HepG2 (cell line): ENCODE data around the gene GFOD1. TPM values are rescaled to one million over a fixed set of nuclear protein-coding genes. Genes with fewer than 3 reads are reported as not detected.

ENCODE experiments used
- ATAC-seq: fragments of 200-7000 bp; cut with Tn5 transposase; 3 replicates; pipeline ENCODE4 v1.9.1; 2020; ENCODE audit warnings: mild to moderate bottlenecking, moderate library complexity
- BruUV-seq: library from RNA; stranded (reverse); fragments of 400-500 nt; replicated peaks from 2 replicates; lab custom pipeline; 2021; lab: Mats Ljungman, UMichigan
- CTCF ChIA-PET: fragments of 300-600 bp; formaldehyde crosslinking; extraction: SDS; loops from one replicate; lab custom pipeline; 2021; ENCODE audit warnings: low total read pairs, inconsistent platforms, low intra/inter-chr PET ratio; lab: Yijun Ruan, JAX
- POLR2A ChIA-PET: fragments of 350-600 bp; sonication (Branson Sonifier 250); formaldehyde crosslinking; loops from one replicate; lab custom pipeline; 2020; ENCODE audit warnings: antibody characterized with exemption, inconsistent platforms; lab: Yijun Ruan, JAX
- DNase-seq: peaks from one replicate; pipeline ENCODE4 v3.0.0-alpha.2; 2015; ENCODE audit warnings: low spot score
- FAIRE-seq: peaks from 3 replicates; lab custom pipeline; 2011; peaks lifted over from hg19 to GRCh38; lab: Jason Lieb, UNC
- H2AFZ ChIP-seq: one replicate; pipeline ENCODE4 v1.6.1; 2011; ENCODE audit warnings: low read length, inconsistent platforms
- H3K27ac ChIP-seq: fragments of 300-600 bp; 3 replicates; pipeline ENCODE4 v1.8.0; 2011; ENCODE audit warnings: mixed run types, mild to moderate bottlenecking, mixed read lengths, low read length, inconsistent platforms; ENCODE audit not compliant: insufficient read depth; ENCODE audit errors: extremely low read length
- H3K27me3 ChIP-seq, 2 experiments: fragments of 200-600 bp in 1 of 2; 2 replicates in 1 of 2; 3 replicates in 1 of 2; pipeline versions ENCODE4 v1.6.0 to v1.8.0; 2011; ENCODE audit warnings: low read length in 2 of 2, mild to moderate bottlenecking in 2 of 2, moderate library complexity in 2 of 2, inconsistent platforms in 1 of 2; ENCODE audit not compliant: insufficient read depth in 2 of 2, control insufficient read depth in 1 of 2
- H3K36me3 ChIP-seq, 2 experiments: fragments of 200-600 bp in 1 of 2; replicated peaks in 1 of 2; 2 replicates in 1 of 2; 3 replicates in 1 of 2; pipeline versions ENCODE4 v1.5.1 to v1.8.0; 2011; ENCODE audit warnings: low read length in 2 of 2, inconsistent platforms in 1 of 2; ENCODE audit not compliant: insufficient read depth in 2 of 2, control insufficient read depth in 1 of 2
- H3K4me1 ChIP-seq: 2 replicates; pipeline ENCODE4 v1.5.1; 2012; ENCODE audit warnings: low read length, inconsistent platforms; ENCODE audit not compliant: insufficient read depth
- H3K4me2 ChIP-seq: 2 replicates; pipeline ENCODE4 v1.6.0; 2011; ENCODE audit warnings: low read depth, low read length, inconsistent platforms
- H3K4me3 ChIP-seq, 3 experiments: fragments of 200-600 bp in 1 of 3; sonication (generic), shearing (Covaris generic) in 1 of 3; replicated peaks in 1 of 3; 2 replicates each; pipeline ENCODE4 v1.5.1; 2011 to 2016; ENCODE audit warnings: low read length in 3 of 3, inconsistent platforms in 2 of 3, low read depth in 2 of 3, mild to moderate bottlenecking in 2 of 3, control low read depth in 1 of 3, mixed read lengths in 1 of 3; ENCODE audit not compliant: insufficient read depth in 1 of 3
- H3K79me2 ChIP-seq: one replicate; pipeline ENCODE4 v1.6.1; 2011; ENCODE audit warnings: low read length, inconsistent platforms; ENCODE audit not compliant: insufficient read depth
- H3K9ac ChIP-seq: 2 replicates; pipeline ENCODE4 v1.6.0; 2011; ENCODE audit warnings: mild to moderate bottlenecking, low read depth, low read length, inconsistent platforms; ENCODE audit not compliant: insufficient read depth
- H3K9me3 ChIP-seq: 2 replicates; pipeline ENCODE4 v1.5.1; 2012; ENCODE audit warnings: mild to moderate bottlenecking, low read length
- H4K20me1 ChIP-seq: 2 replicates; pipeline ENCODE4 v1.6.0; 2011; ENCODE audit warnings: inconsistent platforms, mild to moderate bottlenecking, low read length, moderate library complexity; ENCODE audit not compliant: insufficient read depth
- EHMT2 ChIP-seq: fragments of 200-600 bp; sonication (generic); IDR thresholded peaks from 2 replicates; pipeline ENCODE4 v1.7.0; 2017; ENCODE audit warnings: antibody characterized with exemption, low read depth, low read length, borderline replicate concordance
- KDM2A ChIP-seq: sonication (generic); formaldehyde crosslinking; IDR thresholded peaks from 2 replicates; pipeline ENCODE4 v1.4.0; 2020; ENCODE audit warnings: low read depth, missing genetic modification reagents, borderline replicate concordance
- MIER3 ChIP-seq: IDR thresholded peaks from 2 replicates; pipeline ENCODE4 v1.6.1; 2016; ENCODE audit warnings: missing compliant biosample characterization, borderline replicate concordance
- RELA ChIP-seq: sonication (generic); formaldehyde crosslinking; IDR thresholded peaks from 2 replicates; pipeline ENCODE4 v1.4.0; 2020; ENCODE audit warnings: missing genetic modification reagents
- RFXAP ChIP-seq: sonication (generic); formaldehyde crosslinking; IDR thresholded peaks from 2 replicates; pipeline ENCODE4 v1.4.0; 2020; ENCODE audit warnings: missing genetic modification reagents, borderline replicate concordance
- ZBTB3 ChIP-seq: sonication (generic); formaldehyde crosslinking; IDR thresholded peaks from 2 replicates; pipeline ENCODE4 v1.4.0; 2020; ENCODE audit warnings: low read depth, mild to moderate bottlenecking, moderate library complexity, missing genetic modification reagents, borderline replicate concordance
- ZNF710 ChIP-seq: sonication (generic); formaldehyde crosslinking; IDR thresholded peaks from 2 replicates; pipeline ENCODE4 v1.5.0; 2020; ENCODE audit warnings: mild to moderate bottlenecking, missing genetic modification reagents, borderline replicate concordance
- ZNF784 ChIP-seq: sonication (generic); formaldehyde crosslinking; IDR thresholded peaks from 2 replicates; pipeline ENCODE4 v1.5.1; 2020; ENCODE audit warnings: missing genetic modification reagents, mild to moderate bottlenecking, borderline replicate concordance
- whole genome bisulfite sequencing: methylation state at CpG from one replicate; pipeline ENCODE4 v1.1.6; 2017; ENCODE audit warnings: low lambda C conversion rate; 5-methylcytosine and 5-hydroxymethylcytosine counted together
- in situ Hi-C: cut with HindIII; loops from 2 replicates; pipeline ENCODE4 v1.10.0; 2017; ENCODE audit warnings: low pct_unique_long_range_greater_than_20kb; ENCODE audit not compliant: extremely low pct_ligation_motif_present
- intact Hi-C: fragments of 100-400 bp; cut with micrococcal nuclease; formaldehyde crosslinking; loops from one replicate; pipeline ENCODE4 v1.10.0; 2022; ENCODE audit not compliant: unreplicated experiment
- polyA plus RNA-seq, 8 experiments: library from polyadenylated mRNA; depleted of rRNA in 3 of 8; stranded (reverse) in 7 of 8; unstranded in 1 of 8; fragments of >200 nt; fragmentation: Illumina TruSeq in 4 of 8; extraction: Trizol in 4 of 8; gene quantifications; 2 replicates each; pipeline versions ENCODE4 v1.2.1 to v1.2.3, GENCODE V29; 2011 to 2016; ENCODE audit warnings: low read depth in 4 of 8, missing spikeins in 1 of 8, mixed read lengths in 1 of 8; ENCODE audit not compliant: insufficient read depth in 1 of 8
- total RNA-seq, 5 experiments: library from RNA; depleted of rRNA; stranded (reverse); fragments of >200 nt; fragmentation: Illumina TruSeq; extraction: Trizol; gene quantifications; 2 replicates each; pipeline ENCODE4 v1.2.3, GENCODE V29; 2016; ENCODE audit warnings: low read depth in 1 of 5
- TF ChIP-seq, protein P1 (sequence below): sonication (generic); formaldehyde crosslinking; IDR thresholded peaks from 2 replicates; pipeline ENCODE4 v1.8.0; 2022; ENCODE audit warnings: mild to moderate bottlenecking, missing genetic modification reagents, moderate library complexity

GFOD1 gene
- total and polyA plus RNA-seq, 2 of the 13 experiments (the other 11 are each of a cell fraction or from before 2014, with no cell fraction given), result 1.9 to 6.4 TPM

- CTCF ChIA-PET, result no interaction called here
- Histone ChIP-seq H4K20me1 (no peaks in the 10 kb centered on the region), H3K36me3 (no peaks in the 10 kb centered on the region), H3K27me3 (no peaks in the 10 kb centered on the region), H3K4me3 (no peak overlapping the region), H2AFZ (no peak overlapping the region), H3K4me1 (peaks cover 94% of the 10 kb centered on the region), H3K27ac (no peak overlapping the region), H3K79me2 (no peaks in the 10 kb centered on the region), H3K9me3 (no peaks in the 10 kb centered on the region), H3K4me2 (no peak overlapping the region), H3K9ac (no peak overlapping the region)
- 97% methylated on average over 2 of the region's 2 CpGs for WGBS
- in situ Hi-C loops (loop anchor here (5.0 kb wide), 1 partner anchor 72 kb away; no protein-coding TSS in a partner anchor), intact Hi-C loops (no loop called here)
- POLR2A ChIA-PET, result interaction anchor here (2.2 kb wide), 1 partner anchor 82 kb away, joined by 6 read pairs; the partner anchor contains the start of gene TBC1D7
- FAIRE-seq (no peak), DNase-seq (no peak), ATAC-seq (no peak)
- no TSS peak for BruUV-seq
- TF ChIP-seq ZNF710 (CRISPR knock-in tag), result no peak
- no peak for TF ChIP-seq ZNF784 (CRISPR knock-in tag)
- TF ChIP-seq MIER3 (CRISPR knock-in tag), result no peak
- TF ChIP-seq RELA (CRISPR knock-in tag), result no peak
- no peak for TF ChIP-seq ZBTB3
- TF ChIP-seq, protein P1, sequence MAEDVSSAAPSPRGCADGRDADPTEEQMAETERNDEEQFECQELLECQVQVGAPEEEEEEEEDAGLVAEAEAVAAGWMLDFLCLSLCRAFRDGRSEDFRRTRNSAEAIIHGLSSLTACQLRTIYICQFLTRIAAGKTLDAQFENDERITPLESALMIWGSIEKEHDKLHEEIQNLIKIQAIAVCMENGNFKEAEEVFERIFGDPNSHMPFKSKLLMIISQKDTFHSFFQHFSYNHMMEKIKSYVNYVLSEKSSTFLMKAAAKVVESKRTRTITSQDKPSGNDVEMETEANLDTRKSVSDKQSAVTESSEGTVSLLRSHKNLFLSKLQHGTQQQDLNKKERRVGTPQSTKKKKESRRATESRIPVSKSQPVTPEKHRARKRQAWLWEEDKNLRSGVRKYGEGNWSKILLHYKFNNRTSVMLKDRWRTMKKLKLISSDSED (CRISPR knock-in tag), result no peak
- no peak for TF ChIP-seq EHMT2
- TF ChIP-seq KDM2A (CRISPR knock-in tag), result no peak
- TF ChIP-seq RFXAP (CRISPR knock-in tag), result no peak
Measured at GRCh38 chr6:13409991-13410390, 77.4 kb downstream of the GFOD1 start.
